HFFc6 (cell line): Measurements from ENCODE around the gene CCDC33. TPM values are rescaled to one million over a fixed set of nuclear protein-coding genes. Genes with fewer than 3 reads are reported as not detected.

Source experiments
- DNase-seq: peaks from one replicate; pipeline ENCODE4 v3.0.0-alpha.2; 2018
- H3K27ac Mint-ChIP-seq: 2 replicates; pipeline ENCODE4 v1.8.0; 2020; ENCODE audit warnings: mild to moderate bottlenecking, mixed read lengths
- H3K27me3 Mint-ChIP-seq: 2 replicates; pipeline ENCODE4 v1.8.0; 2021; ENCODE audit warnings: mild to moderate bottlenecking, moderate library complexity, mixed read lengths; ENCODE audit not compliant: insufficient read depth
- H3K36me3 Mint-ChIP-seq: 2 replicates; pipeline ENCODE4 v1.8.0; 2021; ENCODE audit warnings: low read depth, mixed read lengths
- H3K4me1 Mint-ChIP-seq: 2 replicates; pipeline ENCODE4 v1.8.0; 2020; ENCODE audit warnings: low read depth, mixed read lengths
- H3K4me3 Mint-ChIP-seq: 2 replicates; pipeline ENCODE4 v1.8.0; 2020; ENCODE audit warnings: mild to moderate bottlenecking, moderate library complexity, mixed read lengths
- H3K9me3 Mint-ChIP-seq: 2 replicates; pipeline ENCODE4 v1.8.0; 2020; ENCODE audit warnings: mild to moderate bottlenecking, mixed read lengths
- CTCF ChIP-seq: fragments of 200-600 bp; sonication (generic); IDR thresholded peaks from 2 replicates; pipeline ENCODE4 v1.5.0; 2021; ENCODE audit warnings: antibody characterized with exemption, mild to moderate bottlenecking
- total RNA-seq, 6 experiments: library from RNA; stranded (reverse); fragmentation: NEBNext Ultra II Directional; extraction: Animal tissue kit (Norgen Biotek cat#: 25700); gene quantifications; 2 replicates in 1 of 6; 3 replicates in 5 of 6; pipeline ENCODE4 v1.2.3, GENCODE V29; 2021

CCDC33 gene
- total RNA-seq, 6 experiments from 2014 or later = 0.30 TPM; not detected in 5

DNA sequence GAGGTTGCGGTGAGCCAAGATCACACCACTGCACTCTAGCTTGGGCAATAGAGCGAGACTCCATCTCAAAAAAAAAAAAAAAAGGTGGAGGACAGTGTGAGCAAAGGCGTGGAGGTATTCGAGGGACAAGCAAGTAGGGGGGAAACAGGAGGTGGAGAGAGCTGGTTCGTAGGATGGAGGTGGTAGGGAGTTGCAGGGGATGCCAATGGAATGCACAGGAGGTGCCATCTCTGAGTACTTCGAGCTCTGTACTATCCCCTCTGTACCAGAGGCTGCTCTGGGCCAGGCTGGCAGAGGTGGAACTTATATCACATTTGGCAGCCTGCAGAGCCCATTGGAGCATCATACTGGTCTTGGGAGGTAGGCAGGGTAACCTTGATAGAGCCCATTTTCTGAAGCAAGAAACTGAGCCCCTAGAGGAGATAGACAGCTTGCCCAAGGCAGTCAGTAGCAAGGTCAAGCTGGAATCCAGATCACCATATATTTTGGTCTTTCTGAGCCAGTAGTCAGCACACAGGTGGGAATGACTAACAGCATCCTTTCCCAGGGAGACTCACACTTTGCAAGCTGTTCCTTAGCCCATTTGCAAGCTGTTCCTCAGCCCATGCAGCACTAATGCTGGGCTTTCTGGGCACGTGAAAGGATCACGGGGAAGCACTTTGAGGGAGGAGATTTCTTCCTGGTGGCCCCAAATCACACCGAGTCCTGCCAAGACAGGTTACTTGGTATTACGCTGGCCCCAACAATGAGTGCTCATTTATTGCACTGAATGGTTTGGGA, 9.2 kb upstream of the CCDC33 start:
- Mint-ChIP-seq H3K4me1 (peaks cover 15% of the 10 kb centered on the region), H3K9me3 (no peaks in the 10 kb centered on the region), H3K36me3 (no peaks in the 10 kb centered on the region), H3K27ac (no peak overlapping the region), H3K27me3 (peaks cover 35% of the 10 kb centered on the region), H3K4me3 (no peak overlapping the region)
- DNase-seq = no peak
- TF ChIP-seq CTCF = no peak

DNA sequence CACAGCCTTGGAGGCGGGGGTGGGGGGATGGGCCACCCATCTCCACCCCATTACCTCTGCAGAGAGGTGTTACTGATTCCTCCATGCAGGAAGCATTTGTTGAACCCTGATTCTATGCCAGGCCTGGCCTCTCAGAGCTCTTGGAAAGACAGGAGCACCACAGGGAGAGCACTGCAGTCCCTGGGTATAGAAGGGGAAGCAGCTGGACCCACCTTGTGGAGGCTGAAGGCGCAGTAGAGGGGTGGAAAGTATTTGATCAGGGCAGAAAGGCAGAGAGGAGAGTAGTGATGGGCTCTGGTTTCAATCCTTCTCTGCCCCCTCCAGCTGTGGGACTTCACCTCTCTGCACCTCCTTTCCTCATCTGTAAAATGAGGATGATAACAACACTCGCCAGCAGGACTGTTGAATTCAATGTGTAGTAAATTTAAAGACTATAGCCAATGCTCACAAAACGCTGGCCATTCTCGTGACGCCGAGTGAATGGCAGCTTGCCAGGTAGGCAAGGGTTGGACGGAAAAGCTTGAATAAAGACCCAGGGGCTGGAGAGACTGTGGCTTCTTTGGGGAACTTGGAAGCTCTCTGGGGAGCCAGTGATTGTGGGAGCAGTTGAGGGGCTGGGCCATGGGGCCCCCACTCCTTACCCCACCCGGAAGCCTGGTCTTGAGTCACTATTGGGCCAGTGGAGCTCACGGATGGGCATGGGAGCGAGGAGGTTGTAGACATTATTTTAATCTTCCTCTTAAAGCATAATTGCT, 8.0 kb upstream of the CCDC33 start:
- Mint-ChIP-seq H3K4me3 (no peak overlapping the region), H3K9me3 (no peaks in the 10 kb centered on the region), H3K27me3 (peaks cover 46% of the 10 kb centered on the region), H3K27ac (no peak overlapping the region), H3K4me1 (peaks cover 15% of the 10 kb centered on the region), H3K36me3 (no peaks in the 10 kb centered on the region)
- no peak for TF ChIP-seq CTCF
- DNase-seq = no peak

DNA sequence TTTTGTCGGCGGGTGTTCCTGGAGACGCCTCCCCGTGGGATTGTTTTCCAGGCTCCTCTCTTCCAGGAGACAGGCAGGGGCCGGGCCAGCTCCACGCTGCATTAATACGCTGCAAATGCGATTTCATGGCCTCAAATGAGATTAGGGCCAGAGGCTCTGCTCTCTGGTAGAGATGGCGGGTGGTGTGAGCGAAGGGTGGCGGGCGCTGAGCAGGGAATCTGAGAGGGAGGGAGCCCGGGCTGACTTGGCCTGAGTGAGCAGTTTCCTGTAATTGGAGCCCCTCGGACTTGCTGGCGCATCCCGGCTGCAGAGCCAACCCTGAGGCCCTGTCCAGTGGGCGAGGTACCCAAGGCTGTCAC, 7.4 kb upstream of the CCDC33 start:
- Mint-ChIP-seq H3K9me3 (no peaks in the 10 kb centered on the region), H3K4me1 (peaks cover 14% of the 10 kb centered on the region), H3K27me3 (peaks cover 44% of the 10 kb centered on the region), H3K36me3 (no peaks in the 10 kb centered on the region), H3K27ac (no peak overlapping the region), H3K4me3 (no peak overlapping the region)
- TF ChIP-seq CTCF = no peak
- DNase-seq = no peak

GRCh38 chr15:74229686-74230085, 6.4 kb upstream of the CCDC33 start:
- Mint-ChIP-seq H3K9me3 (no peaks in the 10 kb centered on the region), H3K27ac (no peak overlapping the region), H3K36me3 (no peaks in the 10 kb centered on the region), H3K27me3 (peaks cover 44% of the 10 kb centered on the region), H3K4me3 (no peak overlapping the region), H3K4me1 (peaks cover 14% of the 10 kb centered on the region)
- no peak for TF ChIP-seq CTCF
- DNase-seq = no peak

- no peak overlapping the region for H3K4me3 Mint-ChIP-seq
- H3K9me3 Mint-ChIP-seq = no peaks in the 10 kb centered on the region
- DNase-seq = no peak
- H3K27me3 Mint-ChIP-seq = peaks cover 44% of the 10 kb centered on the region
- H3K4me1 Mint-ChIP-seq = peaks cover 11% of the 10 kb centered on the region; the same call in 1 of the 2 replicates
- no peak for TF ChIP-seq CTCF
- H3K27ac Mint-ChIP-seq = no peak overlapping the region
- no peaks in the 10 kb centered on the region for H3K36me3 Mint-ChIP-seq
Observed at GRCh38 chr15:74231475-74231874, 4.7 kb upstream of the CCDC33 start.
